GM19463 (cell line): ENCODE data around the gene PBX2.

Experiments
- ATAC-seq: cut with Tn5 transposase; IDR thresholded peaks from one replicate; pipeline ENCODE4 v1.9.1; 2021; ENCODE audit warnings: mild to moderate bottlenecking, moderate library complexity; ENCODE audit not compliant: unreplicated experiment

The PBX2 gene

DNA sequence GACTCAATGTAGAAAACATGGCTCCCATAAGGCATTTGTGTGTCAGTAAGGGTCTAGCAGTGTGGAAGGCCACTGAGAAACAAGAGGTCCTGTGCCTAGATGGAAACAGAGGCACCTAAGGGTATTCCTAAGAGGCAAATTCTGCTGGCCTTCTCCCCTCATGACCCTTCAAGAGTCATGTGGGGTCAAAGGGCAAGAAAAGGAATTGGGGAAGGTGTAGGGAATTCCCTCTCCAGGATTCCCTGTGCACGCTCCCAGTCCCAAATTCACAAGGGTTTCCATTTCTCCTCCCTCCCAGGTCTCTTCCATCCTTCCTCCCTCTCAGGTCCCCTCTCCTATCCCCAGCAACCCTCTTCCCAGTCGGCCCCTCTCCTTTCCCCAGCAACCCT lies 14.7 kb downstream of the PBX2 start:
- ATAC-seq, result no peak

GRCh38 chr6:32174416-32174815 lies 15.6 kb downstream of the PBX2 start:
- ATAC-seq, result no peak

- no peak for ATAC-seq
Measured at GRCh38 chr6:32173051-32173727, 16.8 kb downstream of the PBX2 start.

- no peak for ATAC-seq
Measured at GRCh38 chr6:32171234-32171633, 18.8 kb downstream of the PBX2 start.

DNA sequence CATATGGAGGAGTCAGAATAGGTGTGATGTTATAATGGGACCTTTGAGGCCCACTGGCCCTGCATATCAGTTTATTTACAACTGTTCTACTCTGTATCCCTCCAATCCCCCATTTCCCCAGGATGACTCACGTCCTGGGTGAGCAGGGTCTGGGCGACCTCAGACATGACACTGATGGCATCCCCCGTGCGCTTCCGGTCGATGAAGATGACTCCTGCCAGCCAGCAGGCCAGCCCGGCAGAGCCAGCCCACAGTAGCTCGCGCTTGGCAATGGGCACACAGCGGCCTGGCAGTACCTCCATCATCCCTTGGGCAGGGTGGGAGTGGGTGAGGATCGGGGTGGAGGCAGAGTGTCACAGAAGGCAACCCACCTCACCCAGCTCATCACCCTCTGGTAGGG lies 19.7 kb downstream of the PBX2 start:
- ATAC-seq, result no peak

DNA sequence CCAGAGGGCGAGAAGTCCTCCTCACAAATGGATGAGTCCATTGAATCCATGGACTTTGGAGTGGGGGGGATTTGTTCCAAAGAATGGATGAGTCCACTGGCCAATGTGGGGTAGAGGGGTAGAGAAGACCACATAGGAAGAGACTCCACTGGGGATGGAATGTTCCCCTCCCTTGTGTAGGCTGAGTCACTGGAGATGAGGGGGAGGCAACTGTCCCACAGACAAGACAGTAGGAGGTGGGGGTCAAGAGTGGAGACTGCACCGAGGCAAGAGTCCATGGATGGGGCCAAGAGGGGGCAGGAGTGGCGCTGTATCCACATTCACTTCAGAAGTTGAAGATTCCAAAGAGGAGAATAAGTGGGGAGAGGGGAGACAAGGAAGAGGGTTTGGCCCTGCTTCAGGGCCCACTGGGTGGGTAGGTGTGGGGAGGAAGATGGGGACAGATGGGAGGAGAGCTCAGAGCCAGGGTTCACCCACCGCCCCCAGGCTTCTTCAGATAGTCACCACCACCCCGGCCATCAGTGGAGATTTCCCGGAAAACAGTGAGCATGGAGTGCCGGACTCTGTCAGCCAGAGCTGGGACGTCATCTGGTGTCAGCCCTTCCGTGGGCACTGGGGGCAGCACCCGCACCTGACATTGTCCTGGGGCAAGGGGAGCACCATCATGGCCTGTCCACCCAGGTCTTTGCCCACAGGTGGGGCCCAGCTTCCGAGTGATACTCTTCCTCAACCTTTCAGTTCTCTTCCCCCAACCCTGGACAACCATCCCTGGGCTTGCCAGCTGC lies 21.0 kb downstream of the PBX2 start:
- no peak for ATAC-seq

- no peak for ATAC-seq
Measured at GRCh38 chr6:32168350-32168749, 21.7 kb downstream of the PBX2 start.

- ATAC-seq, result no peak
Measured at GRCh38 chr6:32167761-32168262, 22.2 kb downstream of the PBX2 start.

- ATAC-seq, result no peak
Measured at GRCh38 chr6:32167154-32167760, 22.7 kb downstream of the PBX2 start.

- no peak for ATAC-seq
Measured at GRCh38 chr6:32166411-32167061, 23.5 kb downstream of the PBX2 start.

DNA sequence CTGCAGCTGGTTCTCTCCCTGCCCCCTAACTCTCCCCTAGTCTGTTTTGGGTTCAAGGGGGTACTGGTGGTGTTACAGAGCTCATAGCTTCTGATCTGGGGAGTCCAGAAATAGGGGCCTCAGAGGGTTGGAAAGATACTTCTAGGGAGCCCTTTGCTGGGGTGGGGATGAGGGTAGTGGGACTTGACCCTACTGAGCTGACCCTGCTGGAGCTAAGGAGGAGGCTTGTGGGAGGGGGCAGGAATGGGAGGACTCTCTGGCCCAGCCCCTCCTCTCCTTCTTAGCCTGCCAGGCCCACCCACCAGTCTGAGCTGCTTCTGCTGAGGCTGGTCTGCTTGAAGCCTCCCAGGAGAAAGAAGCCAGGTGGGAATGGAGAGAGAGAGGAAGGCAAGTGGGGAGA lies 25.7 kb downstream of the PBX2 start, which contains the start of gene EGFL8:
EGFL8 (plus strand) TSS at position 301 of the 400 bp plus-strand sequence. CDS start 1,571 bp downstream, outside the sequence.
- no peak for ATAC-seq

DNA sequence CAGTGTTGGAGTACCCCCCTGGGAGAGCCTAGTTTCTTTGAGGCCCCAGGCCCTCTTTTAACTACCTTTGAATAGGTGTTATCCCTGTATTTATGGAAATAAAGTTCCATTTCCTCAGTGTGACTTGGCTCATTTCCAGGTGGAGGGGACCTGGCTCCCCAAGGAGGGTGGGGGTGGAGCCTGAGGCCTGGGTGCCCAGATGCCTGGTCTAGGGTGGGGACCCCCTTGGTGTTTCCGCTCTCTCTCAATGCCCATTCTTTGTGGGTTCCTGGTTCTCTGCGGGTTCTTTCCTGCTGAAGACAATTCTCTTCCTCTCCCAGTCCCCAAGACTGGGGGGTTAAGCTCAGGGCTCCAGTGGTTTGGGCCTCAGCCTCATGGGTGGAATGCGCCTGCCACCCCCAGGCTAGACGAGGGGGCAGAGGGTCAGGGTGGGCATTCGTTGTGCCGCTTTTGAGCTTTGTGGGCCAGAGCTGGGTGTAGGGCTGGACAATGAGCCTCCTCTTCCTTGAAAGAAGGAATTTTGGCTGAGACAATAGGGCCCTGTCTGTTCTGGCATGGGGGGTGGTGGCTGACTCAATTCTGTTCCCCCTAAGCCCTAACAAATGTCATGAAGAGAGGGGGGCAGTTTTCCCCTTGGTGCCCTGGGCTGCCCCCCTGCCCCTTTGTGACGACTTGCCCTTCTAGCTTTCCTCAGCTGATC lies 26.3 kb downstream of the PBX2 start:
- no peak for ATAC-seq

DNA sequence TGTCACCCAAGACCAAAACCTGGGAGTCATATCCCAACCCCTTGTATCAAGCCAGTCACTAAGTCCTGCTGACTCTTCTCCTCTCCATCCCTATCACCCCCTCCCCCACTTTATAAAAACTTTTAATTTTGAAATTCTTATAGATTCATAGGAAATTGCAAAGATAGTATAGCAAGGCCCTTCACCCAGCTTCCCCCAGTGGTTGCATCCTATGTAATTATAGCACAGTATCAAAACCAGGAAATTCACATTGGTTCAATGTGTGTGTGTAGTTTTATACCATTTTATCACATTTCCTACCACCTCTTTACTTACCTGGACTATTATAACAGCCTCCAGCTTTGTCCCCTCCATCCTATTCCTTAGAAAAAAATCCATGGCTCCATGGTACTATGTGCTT lies 31.9 kb downstream of the PBX2 start:
- ATAC-seq, result no peak

DNA sequence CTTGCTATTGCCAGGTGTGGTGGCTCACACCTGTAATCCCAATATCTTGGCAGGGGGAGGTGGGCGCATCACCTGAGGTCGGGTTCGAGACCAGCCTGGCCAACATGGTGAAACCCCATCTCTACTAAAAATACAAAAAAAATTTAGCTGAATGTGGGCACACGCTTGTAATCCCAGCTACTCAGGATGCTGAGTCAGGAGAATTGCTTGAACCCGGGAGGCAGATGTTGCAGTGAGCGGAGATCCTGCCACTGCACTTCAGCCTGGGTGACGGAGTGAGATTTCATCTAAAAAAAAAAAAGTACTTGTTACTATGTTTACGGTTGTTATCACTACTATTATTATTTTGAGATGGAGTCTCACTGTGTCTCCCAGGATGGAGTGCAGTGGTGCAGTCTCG lies 33.1 kb downstream of the PBX2 start:
- ATAC-seq, result no peak

DNA sequence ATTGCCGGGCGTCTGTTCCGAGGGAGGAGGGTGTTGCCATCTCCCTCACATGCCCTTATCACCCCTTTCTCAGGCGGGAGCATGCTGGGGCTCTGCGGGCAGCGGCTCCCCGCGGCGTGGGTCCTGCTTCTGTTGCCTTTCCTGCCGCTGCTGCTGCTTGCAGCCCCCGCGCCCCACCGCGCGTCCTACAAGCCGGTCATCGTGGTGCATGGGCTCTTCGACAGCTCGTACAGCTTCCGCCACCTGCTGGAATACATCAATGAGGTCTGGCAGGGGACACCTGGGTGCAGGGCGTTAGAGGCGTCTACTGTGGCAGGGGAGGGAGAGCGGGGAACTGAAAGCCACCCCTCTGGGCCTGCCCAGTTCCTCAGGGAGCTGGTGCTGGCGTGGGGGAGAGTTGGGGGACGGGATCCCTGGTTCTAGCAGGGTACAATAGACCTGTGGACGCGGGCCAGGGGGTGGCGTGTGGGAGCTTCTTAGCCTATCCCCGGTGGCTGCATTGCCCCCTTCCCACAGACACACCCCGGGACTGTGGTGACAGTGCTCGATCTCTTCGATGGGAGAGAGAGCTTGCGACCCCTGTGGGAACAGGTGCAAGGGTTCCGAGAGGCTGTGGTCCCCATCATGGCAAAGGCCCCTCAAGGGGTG lies 35.4 kb downstream of the PBX2 start:
- ATAC-seq, result peak; percentile 80

DNA sequence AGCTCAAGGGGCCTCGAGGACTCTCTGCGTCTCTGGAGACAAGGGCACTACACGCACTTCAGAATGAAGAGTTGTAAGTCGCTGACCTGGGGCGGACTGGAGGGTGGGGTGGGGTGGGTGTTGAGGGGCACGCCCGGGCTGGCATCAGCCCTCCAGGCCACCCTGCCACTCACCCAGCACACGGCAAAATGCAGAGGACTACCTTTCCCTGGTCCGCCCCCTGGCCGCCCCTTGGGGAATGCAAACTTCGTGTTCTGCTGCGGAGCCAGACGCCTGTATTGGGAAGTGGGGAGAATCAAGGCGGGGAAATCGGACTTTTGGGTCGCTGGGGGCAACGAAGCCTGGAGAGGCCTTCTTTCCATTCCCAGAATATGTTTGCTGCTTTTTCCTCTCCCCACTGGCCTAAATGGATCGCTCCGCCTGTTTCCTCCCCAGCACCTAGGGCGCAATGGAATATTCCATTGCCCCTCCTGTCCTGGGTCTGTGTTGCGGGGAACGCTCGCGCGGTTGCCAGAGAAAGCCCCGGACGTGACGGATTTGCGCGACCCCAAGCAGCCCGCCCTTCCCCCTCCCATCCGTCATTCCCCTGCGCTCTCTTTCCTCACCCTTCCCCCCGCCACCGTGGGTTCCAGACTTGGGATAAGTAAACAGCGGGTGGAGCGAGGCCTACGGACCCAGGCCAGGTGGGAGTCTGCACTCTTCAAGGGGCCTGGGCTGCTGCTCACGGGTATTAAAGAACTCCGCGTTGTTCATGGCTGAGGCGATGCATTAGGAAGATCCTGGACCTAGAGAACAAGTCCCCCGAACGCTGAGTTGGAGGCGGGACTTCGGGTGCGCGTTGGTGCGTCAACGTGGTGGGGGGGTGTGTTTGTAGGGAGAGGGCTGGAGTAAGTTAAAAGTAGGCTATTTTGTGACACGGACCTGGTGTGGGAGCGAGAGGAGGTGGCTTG lies 36.2 kb downstream of the PBX2 start, which contains the start of gene PPT2:
PPT2 (plus strand) TSS at position 578 of the 950 bp plus-strand sequence. CDS start 454 bp downstream, outside the sequence.
- ATAC-seq, result peak; percentile 29

DNA sequence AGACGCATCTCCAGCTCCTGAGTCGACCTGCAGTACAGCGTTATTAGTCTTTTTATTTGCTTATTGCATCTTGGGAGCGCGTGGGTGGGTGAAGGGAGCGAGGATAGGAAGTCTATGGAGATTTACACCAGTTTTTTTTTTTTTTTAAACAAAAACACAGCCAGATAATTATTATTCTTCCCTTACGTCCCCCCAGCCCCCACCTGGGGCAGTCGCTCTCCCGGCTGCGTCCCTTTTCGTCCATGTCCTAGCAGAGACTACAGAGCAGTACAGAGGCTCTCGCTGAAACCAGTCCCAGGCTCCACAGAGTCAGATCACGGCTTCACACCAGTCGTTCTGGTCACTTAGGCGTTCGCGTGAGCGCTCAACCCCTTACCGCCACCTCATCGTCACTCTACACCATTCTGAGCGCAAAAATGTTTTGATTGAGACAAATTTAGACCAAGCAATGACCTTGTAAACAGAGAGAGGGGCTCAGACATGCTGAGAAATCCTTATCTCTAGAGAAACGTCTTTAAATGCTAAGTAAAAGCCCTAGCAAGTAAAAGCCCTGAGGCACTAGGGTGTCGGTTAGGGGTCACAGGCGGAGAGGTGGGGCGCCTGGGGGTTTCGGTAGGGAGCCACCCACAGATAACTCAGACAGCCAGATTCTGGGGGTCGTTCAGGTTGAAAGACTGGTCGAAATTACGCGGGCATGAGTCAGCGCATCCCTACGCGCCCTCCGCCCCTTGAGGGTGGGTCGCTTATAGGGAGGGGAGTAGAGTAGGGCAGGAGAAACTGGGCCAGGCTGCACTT lies 37.0 kb downstream of the PBX2 start:
- no peak for ATAC-seq
